Testis (tissue), 2 donors: ENCODE measurements around the gene GNG5.

Source experiments
- CTCF ChIP-seq, 3 experiments: fragments of 450-650 bp in 2 of 3; fragments of 200-600 bp in 1 of 3; sonication (generic) in 1 of 3; IDR thresholded peaks; one replicate each; pipeline ENCODE4 v1.5.1; 2016 to 2019; ENCODE audit warnings: antibody characterized with exemption in 3 of 3, mild to moderate bottlenecking in 2 of 3, moderate library complexity in 1 of 3
- POLR2A ChIP-seq: fragments of 450-650 bp; IDR thresholded peaks from one replicate; pipeline ENCODE4 v1.6.1; 2017; ENCODE audit warnings: antibody characterized with exemption, mild to moderate bottlenecking, moderate library complexity

GRCh38 chr1:84509029-84509428 lies 2.6 kb upstream of the GNG5 start:
- TF ChIP-seq CTCF (IDR thresholded peaks at IDR 0.05) (no peak), POLR2A (no peak)
